ENCODE data around the gene WWOX. TPM values are rescaled to one million over a fixed set of nuclear protein-coding genes. Genes with fewer than 3 reads are reported as not detected.

WWOX gene
- total RNA-seq, 2 experiments from 2014 or later: 15.9 to 18.1 TPM

GRCh38 chr16:78441298-78441697 is 341.8 kb downstream of the WWOX start:
- POLR2A ChIA-PET: no interaction called here
- CTCF ChIA-PET: no interaction called here

- POLR2A ChIA-PET: no interaction called here
- CTCF ChIA-PET: no interaction called here
Observed at GRCh38 chr16:78443542-78444364, 344.3 kb downstream of the WWOX start.

GRCh38 chr16:78445818-78446217 is 346.4 kb downstream of the WWOX start:
- ChIA-PET POLR2A (no interaction called here), CTCF (no interaction called here)

- ChIA-PET POLR2A (no interaction called here), CTCF (no interaction called here)
Observed at GRCh38 chr16:78446486-78446885, 347.0 kb downstream of the WWOX start.

GRCh38 chr16:78446992-78447563 is 347.6 kb downstream of the WWOX start:
- CTCF ChIA-PET: no interaction called here

GRCh38 chr16:78448658-78449271 is 349.3 kb downstream of the WWOX start:
- ChIA-PET CTCF (no interaction called here), POLR2A (no interaction called here)

More at GRCh38 chr16:78446992-78447563, 347.6 kb downstream of the WWOX start:
- POLR2A ChIA-PET: no interaction called here

GRCh38 chr16:78450255-78450654 is 350.8 kb downstream of the WWOX start:
- CTCF ChIA-PET: no interaction called here
- POLR2A ChIA-PET: no interaction called here

- POLR2A ChIA-PET: no interaction called here
- CTCF ChIA-PET: interaction anchor here (0.7 kb wide), 1 partner anchor 1613 kb away, joined by 3 read pairs; no protein-coding TSS in a partner anchor
Observed at GRCh38 chr16:78452025-78452555, 352.6 kb downstream of the WWOX start.

- POLR2A ChIA-PET: no interaction called here
- CTCF ChIA-PET: no interaction called here
Observed at GRCh38 chr16:78455861-78456260, 356.4 kb downstream of the WWOX start.

GRCh38 chr16:78458588-78458987 is 359.1 kb downstream of the WWOX start:
- CTCF ChIA-PET: no interaction called here
- POLR2A ChIA-PET: no interaction called here

- ChIA-PET POLR2A (no interaction called here), CTCF (no interaction called here)
Observed at GRCh38 chr16:78460428-78460827, 361.0 kb downstream of the WWOX start.

GRCh38 chr16:78461087-78461486 is 361.6 kb downstream of the WWOX start:
- ChIA-PET POLR2A (no interaction called here), CTCF (no interaction called here)

GRCh38 chr16:78461496-78462287 is 362.2 kb downstream of the WWOX start:
- CTCF ChIA-PET: no interaction called here
- POLR2A ChIA-PET: no interaction called here

- CTCF ChIA-PET: no interaction called here
- POLR2A ChIA-PET: no interaction called here
Observed at GRCh38 chr16:78462288-78463208, 363.1 kb downstream of the WWOX start.

GRCh38 chr16:78463591-78463990 is 364.1 kb downstream of the WWOX start:
- ChIA-PET POLR2A (no interaction called here), CTCF (no interaction called here)

GRCh38 chr16:78464833-78465232 is 365.4 kb downstream of the WWOX start:
- ChIA-PET CTCF (no interaction called here), POLR2A (no interaction called here)

- POLR2A ChIA-PET: no interaction called here
- CTCF ChIA-PET: no interaction called here
Observed at GRCh38 chr16:78465730-78466129, 366.3 kb downstream of the WWOX start.

GRCh38 chr16:78469787-78470186 is 370.3 kb downstream of the WWOX start:
- POLR2A ChIA-PET: no interaction called here
- CTCF ChIA-PET: no interaction called here

GRCh38 chr16:78473031-78473699 is 373.7 kb downstream of the WWOX start:
- CTCF ChIA-PET: no interaction called here

More at GRCh38 chr16:78473031-78473699, 373.7 kb downstream of the WWOX start:
- POLR2A ChIA-PET: no interaction called here
